PC-3 (cell line): Measurements from ENCODE around the gene ARFIP1. TPM values are rescaled to one million over a fixed set of nuclear protein-coding genes. Genes with fewer than 3 reads are reported as not detected.

Experiments used
- ATAC-seq: fragments of 200-7000 bp; cut with Tn5 transposase; 2 replicates; pipeline ENCODE4 v1.9.1; 2020; ENCODE audit warnings: mild to moderate bottlenecking, moderate library complexity
- BruUV-seq: library from RNA; stranded (reverse); fragments of 400-500 nt; replicated peaks from 2 replicates; lab custom pipeline; 2021; lab: Mats Ljungman, UMichigan
- CTCF ChIA-PET: fragments of 300-600 bp; sonication (Branson Sonifier 250); formaldehyde crosslinking; loops from one replicate; lab custom pipeline; 2022; ENCODE audit warnings: antibody characterized with exemption; lab: Charles Lee
- POLR2A ChIA-PET: fragments of 300-600 bp; sonication (Branson Sonifier 250); formaldehyde crosslinking; loops from one replicate; lab custom pipeline; 2022; ENCODE audit warnings: antibody characterized with exemption; ENCODE audit not compliant: unreplicated experiment; lab: Charles Lee
- DNase-seq: peaks from one replicate; pipeline ENCODE4 v3.0.0-alpha.2; 2015
- H2AFZ ChIP-seq: fragments of 300-600 bp; sonication (generic); 2 replicates; pipeline ENCODE4 v1.6.0; 2016; ENCODE audit warnings: antibody characterized with exemption, low read length
- H3F3A ChIP-seq: fragments of 300-600 bp; sonication (generic); one replicate; pipeline ENCODE4 v1.6.0; 2017; ENCODE audit warnings: antibody characterized with exemption, low read length, control low read depth, mild to moderate bottlenecking; ENCODE audit not compliant: unreplicated experiment
- H3K27ac ChIP-seq: fragments of 300-600 bp; sonication (generic); 2 replicates; pipeline ENCODE4 v1.5.1; 2016; ENCODE audit warnings: mild to moderate bottlenecking, low read length
- H3K27me3 ChIP-seq: fragments of 300-600 bp; sonication (generic); 2 replicates; pipeline ENCODE4 v1.6.1; 2016; ENCODE audit warnings: low read length, mixed read lengths
- H3K36me3 ChIP-seq: fragments of 300-600 bp; sonication (generic); 2 replicates; pipeline ENCODE4 v1.6.1; 2016; ENCODE audit warnings: low read depth, mixed run types, low read length, mixed read lengths
- H3K4me1 ChIP-seq: fragments of 300-600 bp; sonication (generic); 2 replicates; pipeline ENCODE4 v1.5.1; 2016; ENCODE audit warnings: low read length; ENCODE audit not compliant: insufficient read depth
- H3K4me2 ChIP-seq: fragments of 300-600 bp; sonication (generic); 2 replicates; pipeline ENCODE4 v1.6.0; 2016; ENCODE audit warnings: low read length
- H3K4me3 ChIP-seq: fragments of 300-600 bp; sonication (generic); 2 replicates; pipeline ENCODE4 v1.5.1; 2016; ENCODE audit warnings: mild to moderate bottlenecking, low read length, mixed read lengths
- H3K79me2 ChIP-seq: fragments of 300-600 bp; sonication (generic); 2 replicates; pipeline ENCODE4 v1.6.1; 2017; ENCODE audit warnings: low read length, mixed read lengths
- H3K9ac ChIP-seq: fragments of 300-600 bp; sonication (generic); 2 replicates; pipeline ENCODE4 v1.6.0; 2016; ENCODE audit warnings: mild to moderate bottlenecking, low read length
- H3K9me2 ChIP-seq: fragments of 300-600 bp; sonication (generic); replicated peaks from 2 replicates; pipeline ENCODE4 v1.6.1; 2016; ENCODE audit warnings: mixed run types, low read length, mixed read lengths
- H3K9me3 ChIP-seq: fragments of 300-600 bp; sonication (generic); 2 replicates; pipeline ENCODE4 v1.6.1; 2016; ENCODE audit warnings: low read length, mixed read lengths
- H4K20me1 ChIP-seq: fragments of 300-600 bp; sonication (generic); 2 replicates; pipeline ENCODE4 v1.6.1; 2016; ENCODE audit warnings: low read length, mixed read lengths
- EZH2 ChIP-seq: fragments of 300-600 bp; sonication (generic); IDR thresholded peaks from one replicate; pipeline ENCODE4 v1.6.1; 2017; ENCODE audit warnings: antibody characterized with exemption, mild to moderate bottlenecking, low read length; ENCODE audit not compliant: unreplicated experiment
- EZH2phosphoT487 ChIP-seq: fragments of 300-600 bp; sonication (generic); IDR thresholded peaks from 2 replicates; pipeline ENCODE4 v1.6.1; 2018; ENCODE audit warnings: mild to moderate bottlenecking, antibody characterized with exemption, low read length, borderline replicate concordance
- intact Hi-C: fragments of 100-400 bp; cut with micrococcal nuclease; formaldehyde crosslinking; loops from 2 replicates; pipeline ENCODE4 v1.9.0; 2023
- total RNA-seq: library from RNA; depleted of rRNA; stranded (reverse); fragments of >200 nt; gene quantifications from 2 replicates; pipeline ENCODE4 v1.2.3, GENCODE V29; 2014
- TF ChIP-seq, protein P1 (sequence below): fragments of 300-600 bp; sonication (generic); conservative IDR thresholded peaks from 2 replicates; pipeline ENCODE4 v1.5.1; 2017; ENCODE audit warnings: antibody characterized with exemption, low read depth, mild to moderate bottlenecking, low read length

Gene ARFIP1
- total RNA-seq, 1 experiment from 2014 or later, result 23.5 TPM

DNA sequence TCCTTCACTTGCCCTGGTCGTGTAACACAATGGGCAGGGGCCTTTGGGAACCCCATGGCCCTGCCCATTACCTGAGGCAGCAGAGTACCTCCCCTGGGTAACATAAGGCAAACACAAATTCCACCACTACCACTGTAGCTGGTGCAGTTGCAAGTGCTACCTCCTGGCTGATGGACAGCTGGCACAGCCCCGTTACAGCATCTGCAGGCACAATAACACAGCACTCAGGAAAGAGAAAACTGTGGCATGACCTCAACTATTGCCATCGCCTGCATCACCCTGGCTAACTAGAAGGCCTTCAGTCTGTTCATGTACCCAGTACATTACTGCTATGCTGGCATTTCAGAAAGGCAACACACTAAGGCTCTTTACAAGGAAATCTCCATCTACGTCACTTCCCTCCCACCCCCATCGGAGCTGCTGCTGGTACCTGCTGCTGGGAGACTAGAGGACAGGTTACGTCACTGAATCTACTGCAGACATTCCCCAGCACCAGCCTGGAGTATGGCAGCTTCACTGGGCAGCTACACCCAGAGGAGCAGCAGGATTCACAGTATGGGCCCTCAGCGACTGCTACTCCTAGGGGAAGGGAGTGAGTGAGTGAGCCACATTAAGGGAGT is 39.4 kb downstream of the ARFIP1 start:
- TF ChIP-seq EZH2phosphoT487 (no peak), EZH2 (no peak)
- TF ChIP-seq, protein P1, sequence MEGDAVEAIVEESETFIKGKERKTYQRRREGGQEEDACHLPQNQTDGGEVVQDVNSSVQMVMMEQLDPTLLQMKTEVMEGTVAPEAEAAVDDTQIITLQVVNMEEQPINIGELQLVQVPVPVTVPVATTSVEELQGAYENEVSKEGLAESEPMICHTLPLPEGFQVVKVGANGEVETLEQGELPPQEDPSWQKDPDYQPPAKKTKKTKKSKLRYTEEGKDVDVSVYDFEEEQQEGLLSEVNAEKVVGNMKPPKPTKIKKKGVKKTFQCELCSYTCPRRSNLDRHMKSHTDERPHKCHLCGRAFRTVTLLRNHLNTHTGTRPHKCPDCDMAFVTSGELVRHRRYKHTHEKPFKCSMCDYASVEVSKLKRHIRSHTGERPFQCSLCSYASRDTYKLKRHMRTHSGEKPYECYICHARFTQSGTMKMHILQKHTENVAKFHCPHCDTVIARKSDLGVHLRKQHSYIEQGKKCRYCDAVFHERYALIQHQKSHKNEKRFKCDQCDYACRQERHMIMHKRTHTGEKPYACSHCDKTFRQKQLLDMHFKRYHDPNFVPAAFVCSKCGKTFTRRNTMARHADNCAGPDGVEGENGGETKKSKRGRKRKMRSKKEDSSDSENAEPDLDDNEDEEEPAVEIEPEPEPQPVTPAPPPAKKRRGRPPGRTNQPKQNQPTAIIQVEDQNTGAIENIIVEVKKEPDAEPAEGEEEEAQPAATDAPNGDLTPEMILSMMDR, result no peak
- H3K9ac ChIP-seq, result no peak overlapping the region
- intact Hi-C loops, result no loop called here
- H3K9me3 ChIP-seq, result no peaks in the 10 kb centered on the region
- H3K4me3 ChIP-seq, result no peak overlapping the region
- BruUV-seq, result no TSS peak
- H3K27ac ChIP-seq, result no peak overlapping the region
- no peaks in the 10 kb centered on the region for H3K4me1 ChIP-seq
- no peak for ATAC-seq
- POLR2A ChIA-PET, result no interaction called here
- H3F3A ChIP-seq, result no peaks in the 10 kb centered on the region
- H3K36me3 ChIP-seq, result no peaks in the 10 kb centered on the region
- no peak overlapping the region for H3K4me2 ChIP-seq
- DNase-seq, result no peak
- H3K79me2 ChIP-seq, result no peaks in the 10 kb centered on the region
- CTCF ChIA-PET, result no interaction called here
- H3K9me2 ChIP-seq, result no peaks in the 10 kb centered on the region
- no peaks in the 10 kb centered on the region for H3K27me3 ChIP-seq
- H2AFZ ChIP-seq, result no peak overlapping the region
- H4K20me1 ChIP-seq, result no peaks in the 10 kb centered on the region

GRCh38 chr4:152820073-152820472 is 40.3 kb downstream of the ARFIP1 start:
- no TSS peak for BruUV-seq

GRCh38 chr4:152822323-152822722 is 42.6 kb downstream of the ARFIP1 start:
- TF ChIP-seq, protein P1, result no peak
- no peak for TF ChIP-seq EZH2phosphoT487
- TF ChIP-seq EZH2, result no peak
- Histone ChIP-seq H3K9ac (no peak overlapping the region), H2AFZ (no peak overlapping the region), H3K4me2 (no peak overlapping the region), H3F3A (no peaks in the 10 kb centered on the region), H3K9me3 (no peaks in the 10 kb centered on the region), H3K9me2 (no peaks in the 10 kb centered on the region), H4K20me1 (no peaks in the 10 kb centered on the region), H3K36me3 (no peaks in the 10 kb centered on the region), H3K27me3 (no peaks in the 10 kb centered on the region), H3K79me2 (no peaks in the 10 kb centered on the region), H3K27ac (no peak overlapping the region), H3K4me1 (no peaks in the 10 kb centered on the region), H3K4me3 (no peak overlapping the region)
- BruUV-seq, result no TSS peak
- ChIA-PET POLR2A (no interaction called here), CTCF (no interaction called here)
- intact Hi-C loops, result no loop called here
- DNase-seq (no peak), ATAC-seq (no peak)

More at GRCh38 chr4:152820073-152820472, 40.3 kb downstream of the ARFIP1 start:
- no peaks in the 10 kb centered on the region for H3K9me2 ChIP-seq
- CTCF ChIA-PET, result no interaction called here
- H4K20me1 ChIP-seq, result no peaks in the 10 kb centered on the region
- H3K9me3 ChIP-seq, result no peaks in the 10 kb centered on the region
- no peaks in the 10 kb centered on the region for H3F3A ChIP-seq
- POLR2A ChIA-PET, result no interaction called here
- no peaks in the 10 kb centered on the region for H3K4me1 ChIP-seq
- no peak overlapping the region for H3K4me2 ChIP-seq
- no peak overlapping the region for H3K9ac ChIP-seq
- H3K27me3 ChIP-seq, result no peaks in the 10 kb centered on the region
- H2AFZ ChIP-seq, result no peak overlapping the region
- H3K79me2 ChIP-seq, result no peaks in the 10 kb centered on the region
- TF ChIP-seq EZH2phosphoT487, result no peak
- TF ChIP-seq, protein P1, result 0 out of 2 replicates have a peak, but pooled peaks have one; percentile 29
- H3K36me3 ChIP-seq, result no peaks in the 10 kb centered on the region
- H3K27ac ChIP-seq, result no peak overlapping the region
- no peak for ATAC-seq
- intact Hi-C loops, result no loop called here
- DNase-seq, result no peak
- no peak overlapping the region for H3K4me3 ChIP-seq
